GM12874 (cell line): ENCODE data around the gene SCEL.

Experiments
- CTCF ChIP-seq: IDR thresholded peaks from 2 replicates; pipeline ENCODE4 v1.5.1; 2011; ENCODE audit warnings: low read depth, mild to moderate bottlenecking, control low read depth, low read length, moderate library complexity; ENCODE audit not compliant: insufficient read depth

Gene SCEL

GRCh38 chr13:77620138-77620537 is 84.6 kb downstream of the SCEL start:
- TF ChIP-seq CTCF, result no peak

- TF ChIP-seq CTCF, result no peak
Observed at GRCh38 chr13:77623806-77624205, 88.3 kb downstream of the SCEL start.

GRCh38 chr13:77628170-77628569 is 92.7 kb downstream of the SCEL start:
- TF ChIP-seq CTCF, result no peak

GRCh38 chr13:77637588-77637987 is 102.1 kb downstream of the SCEL start:
- TF ChIP-seq CTCF, result no peak

- no peak for TF ChIP-seq CTCF
Observed at GRCh38 chr13:77650409-77650808, 114.9 kb downstream of the SCEL start.

- no peak for TF ChIP-seq CTCF
Observed at GRCh38 chr13:77653301-77653700, 117.8 kb downstream of the SCEL start.

GRCh38 chr13:77660841-77661250 is 125.3 kb downstream of the SCEL start:
- no peak for TF ChIP-seq CTCF

- no peak for TF ChIP-seq CTCF
Observed at GRCh38 chr13:77674852-77675251, 139.3 kb downstream of the SCEL start.
